Prostate gland (tissue), 2 donors: ENCODE measurements around the gene PRKACB. TPM values are rescaled to one million over a fixed set of nuclear protein-coding genes. Genes with fewer than 3 reads are reported as not detected.
"Not testable (repeated sequence)": the region's sequence is repeated elsewhere in the genome, so short reads cannot be mapped to it uniquely, and the experiment has no call there.

Experiments
- DNase-seq: peaks from one replicate; pipeline ENCODE4 v3.0.0-alpha.2; 2019; ENCODE audit warnings: low spot score
- H3K27ac ChIP-seq, 2 donors: fragments of 200-600 bp; sonication (generic); 2 replicates each; pipeline ENCODE4 v1.5.1; 2017 to 2019
- H3K27me3 ChIP-seq: fragments of 200-600 bp; sonication (generic); replicated peaks from 2 replicates; pipeline ENCODE4 v1.5.1; 2019; ENCODE audit not compliant: insufficient read depth
- H3K36me3 ChIP-seq, 2 donors: fragments of 200-600 bp; sonication (generic); 1 replicate in 1 of 2; 2 replicates in 1 of 2; pipeline versions ENCODE4 v1.5.1 to v1.8.1; 2017 to 2019
- H3K4me1 ChIP-seq: fragments of 200-600 bp; sonication (generic); replicated peaks from 2 replicates; pipeline ENCODE4 v1.5.1; 2019
- H3K4me3 ChIP-seq, 2 donors: fragments of 200-600 bp; sonication (generic); 2 replicates each; pipeline ENCODE4 v1.5.1; 2017 to 2019
- H3K9me3 ChIP-seq: fragments of 200-600 bp; sonication (generic); 2 replicates; pipeline ENCODE4 v1.5.1; 2017
- POLR2A ChIP-seq: fragments of 450-650 bp; IDR thresholded peaks from one replicate; pipeline ENCODE4 v1.6.1; 2016; ENCODE audit warnings: antibody characterized with exemption, mild to moderate bottlenecking
- POLR2AphosphoS5 ChIP-seq: sonication (generic); formaldehyde crosslinking; IDR thresholded peaks from one replicate; pipeline ENCODE4 v1.6.1; 2017; ENCODE audit warnings: antibody characterized with exemption
- WGBS: methylation state at CpG from one replicate; pipeline ENCODE4 v1.1.5; 2018; 5-methylcytosine and 5-hydroxymethylcytosine counted together
- intact Hi-C: fragments of 100-400 bp; cut with DNase I; formaldehyde crosslinking; loops from one replicate; pipeline ENCODE4 v1.14.2; 2022
- small RNA-seq, 2 donors: library from RNA; depleted of rRNA; stranded (forward); fragments of <200 nt; gene quantifications; one replicate each; pipeline ENCODE3, GENCODE V24; 2016
- total RNA-seq, 2 donors: library from RNA; depleted of rRNA; stranded (reverse); fragments of >200 nt; gene quantifications; one replicate each; pipeline ENCODE4 v1.1.0, GENCODE V29; 2016
- TF ChIP-seq, protein P1 (sequence below), 4 experiments: fragments of 200-600 bp in 2 of 4; fragments of 450-650 bp in 2 of 4; sonication (generic) in 2 of 4; IDR thresholded peaks; 1 replicate in 3 of 4; 2 replicates in 1 of 4; pipeline ENCODE4 v1.5.1; 2016 to 2019; ENCODE audit warnings: antibody characterized with exemption in 4 of 4, mild to moderate bottlenecking in 2 of 4, moderate library complexity in 2 of 4

The PRKACB gene
- total RNA-seq, 2 donors from 2014 or later = 24.7 to 29.3 TPM

DNA sequence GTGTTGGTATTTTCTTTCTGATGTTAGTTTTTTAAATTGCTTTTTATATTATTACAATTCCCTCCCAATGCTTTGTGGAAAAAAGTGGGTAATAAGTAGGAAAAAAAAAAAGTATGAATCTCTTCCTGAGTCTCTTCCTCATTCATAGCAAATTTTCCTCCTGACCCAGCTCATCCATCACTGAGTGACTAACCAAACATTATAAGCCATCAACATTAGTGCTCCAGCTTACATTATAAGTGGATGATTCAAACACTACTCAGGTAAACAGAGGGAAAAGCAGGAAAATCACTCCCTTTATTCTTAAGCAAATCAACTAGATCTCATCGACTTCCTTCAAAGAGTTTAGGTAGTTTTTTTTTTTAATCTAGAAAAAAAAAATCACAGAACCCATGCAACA, 142.0 kb downstream of the PRKACB start:
- TF ChIP-seq, protein P1, sequence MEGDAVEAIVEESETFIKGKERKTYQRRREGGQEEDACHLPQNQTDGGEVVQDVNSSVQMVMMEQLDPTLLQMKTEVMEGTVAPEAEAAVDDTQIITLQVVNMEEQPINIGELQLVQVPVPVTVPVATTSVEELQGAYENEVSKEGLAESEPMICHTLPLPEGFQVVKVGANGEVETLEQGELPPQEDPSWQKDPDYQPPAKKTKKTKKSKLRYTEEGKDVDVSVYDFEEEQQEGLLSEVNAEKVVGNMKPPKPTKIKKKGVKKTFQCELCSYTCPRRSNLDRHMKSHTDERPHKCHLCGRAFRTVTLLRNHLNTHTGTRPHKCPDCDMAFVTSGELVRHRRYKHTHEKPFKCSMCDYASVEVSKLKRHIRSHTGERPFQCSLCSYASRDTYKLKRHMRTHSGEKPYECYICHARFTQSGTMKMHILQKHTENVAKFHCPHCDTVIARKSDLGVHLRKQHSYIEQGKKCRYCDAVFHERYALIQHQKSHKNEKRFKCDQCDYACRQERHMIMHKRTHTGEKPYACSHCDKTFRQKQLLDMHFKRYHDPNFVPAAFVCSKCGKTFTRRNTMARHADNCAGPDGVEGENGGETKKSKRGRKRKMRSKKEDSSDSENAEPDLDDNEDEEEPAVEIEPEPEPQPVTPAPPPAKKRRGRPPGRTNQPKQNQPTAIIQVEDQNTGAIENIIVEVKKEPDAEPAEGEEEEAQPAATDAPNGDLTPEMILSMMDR (IDR thresholded peaks at IDR 0.05) = no peak
- TF ChIP-seq POLR2A (no peak), POLR2AphosphoS5 (no peak)
- WGBS = 86% methylated on average over 1 of the region's 1 CpG
- no peak overlapping the region for H3K27ac ChIP-seq
- H3K4me1 ChIP-seq = no peaks in the 10 kb centered on the region
- DNase-seq = no peak
- H3K4me3 ChIP-seq = no peak overlapping the region
- intact Hi-C loops = no loop called here
- no peaks in the 10 kb centered on the region for H3K9me3 ChIP-seq
- no peaks in the 10 kb centered on the region for H3K27me3 ChIP-seq
- no peaks in the 10 kb centered on the region for H3K36me3 ChIP-seq

DNA sequence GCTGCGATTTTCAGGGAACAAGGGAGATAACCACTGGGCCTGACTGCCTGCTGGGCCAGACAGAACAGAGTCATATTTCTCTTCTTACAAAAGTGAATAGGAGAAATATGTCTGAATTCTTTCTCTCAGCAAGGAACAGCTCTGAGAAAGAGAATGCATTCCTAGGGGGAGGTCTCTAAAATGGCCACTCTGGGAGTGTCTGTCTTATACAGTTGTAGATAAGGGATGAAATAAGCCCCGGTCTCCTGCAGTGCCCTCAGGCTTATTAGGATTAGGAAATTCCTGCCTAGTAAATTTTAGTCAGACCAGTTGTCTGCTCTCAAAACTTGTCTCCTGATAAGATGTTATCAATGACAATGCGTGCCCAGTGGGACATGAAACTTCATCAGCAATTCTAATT, 143.3 kb downstream of the PRKACB start:
- DNase-seq, intact Hi-C loops, H3K27ac ChIP-seq, H3K36me3 ChIP-seq, H3K4me1 ChIP-seq, H3K27me3 ChIP-seq, H3K9me3 ChIP-seq, H3K4me3 ChIP-seq: not testable (repeated sequence)
- WGBS = 67% methylated on average over 3 of the region's 3 CpGs

Small RNA genes within 50 kb of the gene (small RNA-seq; reads per million reads assigned to genes)
- gene AL450063.1 (0 reads per million in 2 donors), gene RF00410 (0 reads per million in 2 donors)

Other genes starting within 250 kb of the PRKACB start
- gene TTLL7, start 145.1 kb upstream of the PRKACB start, total RNA-seq = 10 to 100 TPM; 24.7 to 26.6 TPM
- gene SAMD13, start 157.4 kb downstream of the PRKACB start, total RNA-seq = 1 to 10 TPM; 3.1 to 3.4 TPM